ENCODE data around the gene RFNG. TPM values are rescaled to one million over a fixed set of nuclear protein-coding genes. Genes with fewer than 3 reads are reported as not detected.

Gene RFNG
- total RNA-seq, 1 experiment from 2014 or later: 43.4 TPM

- ATAC-seq (no peak), DNase-seq (ENCODE audit: low read depth, low spot score) (no peak)
- H3K36me3 ChIP-seq (ENCODE audit: control insufficient read depth, insufficient read depth, low read length): no peaks in the 10 kb centered on the region; the same call in 1 of the 2 replicates
- H3K4me3 ChIP-seq (ENCODE audit: low read depth in 2 of 2, low read length in 2 of 2): peak overlapping the region; percentile 58 to 79
- intact Hi-C loops (cut with micrococcal nuclease; ENCODE audit: unreplicated experiment): no loop called here
- BruUV-seq (replicated peaks): no TSS peak
- peaks cover 12% of the 10 kb centered on the region; the same call in 1 of the 2 replicates for H3K4me1 ChIP-seq (ENCODE audit: control insufficient read depth, insufficient read depth, low read length)
- in situ Hi-C loops (cut with HindIII; ENCODE audit: low pct_unique_long_range_greater_than_20kb, low sequenced_read_pairs): no loop called here
- CTCF ChIA-PET: interaction anchor here (0.7 to 1.1 kb wide), 5 partner anchors 15 to 78 kb away, joined by 3 to 7 read pairs (median 5); partner anchors contain the start of genes CENPX and LRRC45
- POLR2A ChIA-PET: interaction anchor here (0.6 kb wide), 1 partner anchor 33 kb away, joined by 3 read pairs; no protein-coding TSS in a partner anchor
- no peaks in the 10 kb centered on the region for H3K9me3 ChIP-seq (ENCODE audit: control insufficient read depth, insufficient read depth, low read depth, low read length)
- H3K27me3 ChIP-seq (ENCODE audit: control insufficient read depth, insufficient read depth, low read length): no peaks in the 10 kb centered on the region
- TF ChIP-seq POLR2AphosphoS5 (IDR thresholded peaks at IDR 0.05; ENCODE audit: low read depth, low read length) (no peak), TCF7L2 (IDR thresholded peaks at IDR 0.05; ENCODE audit: low read depth, low read length) (peak; percentile 95)
- H3K27ac ChIP-seq (ENCODE audit: low read length): peak overlapping the region; percentile 54; the same call in 1 of the 2 replicates
Observed at GRCh38 chr17:82037889-82038195, 13.8 kb downstream of the RFNG start.

DNA sequence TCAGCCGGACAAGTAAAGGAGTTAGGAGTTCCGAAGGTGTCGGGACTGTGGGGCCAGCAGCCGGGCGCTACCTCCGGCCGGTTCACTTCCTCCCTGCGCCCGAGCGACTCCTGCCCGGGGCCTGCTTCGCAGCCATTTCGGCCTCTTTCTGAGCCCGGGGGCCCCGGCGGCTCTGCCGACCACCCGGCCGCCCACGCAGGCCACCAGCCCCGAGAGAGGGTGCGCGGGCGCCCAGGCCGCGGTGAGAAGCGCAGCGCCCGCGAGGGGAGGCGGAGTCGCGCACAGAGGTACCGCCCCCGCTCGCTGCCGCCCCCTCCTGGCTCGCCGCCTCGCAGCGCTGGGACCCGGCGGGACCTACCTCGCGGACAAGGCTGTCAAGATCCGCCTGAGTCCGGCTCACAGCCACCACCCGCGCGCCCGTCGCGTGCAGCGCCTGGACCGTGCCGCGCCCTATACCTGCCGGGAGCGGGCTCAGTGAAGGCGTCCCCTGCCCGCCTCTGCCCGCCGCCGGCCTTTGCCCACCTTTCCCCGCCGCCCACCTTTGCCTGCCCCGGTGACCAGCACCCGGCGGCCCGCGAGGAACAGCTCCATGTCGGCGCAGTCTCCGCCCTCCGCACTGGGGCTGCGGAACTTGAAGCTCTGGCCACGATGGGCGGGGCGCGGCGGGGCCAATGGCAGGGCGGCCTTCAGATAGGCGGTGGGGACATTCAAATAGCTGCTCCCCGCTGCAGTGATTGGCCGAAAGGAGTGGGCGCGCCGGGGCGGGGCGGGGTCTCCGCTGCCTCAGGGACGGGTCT is 14.3 kb downstream of the RFNG start, which contains the start of gene DCXR:
Gene DCXR (minus strand): TSS at position 606 of the 797 bp plus-strand sequence. CDS start 15 bp downstream, at position 591.
- Histone ChIP-seq H3K4me1 (ENCODE audit: control insufficient read depth, insufficient read depth, low read length) (peaks cover 16% of the 10 kb centered on the region), H3K27me3 (ENCODE audit: control insufficient read depth, insufficient read depth, low read length) (no peaks in the 10 kb centered on the region), H3K27ac (ENCODE audit: low read length) (peak within 1 kb of the TSS; percentile 83), H3K4me3 (ENCODE audit: low read depth in 2 of 2, low read length in 2 of 2) (peak within 1 kb of the TSS; percentile 58 to 79), H3K36me3 (ENCODE audit: control insufficient read depth, insufficient read depth, low read length) (peaks cover under 1% of the 10 kb centered on the region; the same call in 1 of the 2 replicates), H3K9me3 (ENCODE audit: control insufficient read depth, insufficient read depth, low read depth, low read length) (no peaks in the 10 kb centered on the region)
- ChIA-PET POLR2A (no interaction called here), CTCF (interaction anchor here (0.7 to 1.1 kb wide), 5 partner anchors 14 to 77 kb away, joined by 3 to 7 read pairs (median 5); partner anchors contain the start of genes CENPX and LRRC45)
- intact Hi-C loops (cut with micrococcal nuclease; ENCODE audit: unreplicated experiment) (no loop called here), in situ Hi-C loops (cut with HindIII; ENCODE audit: low pct_unique_long_range_greater_than_20kb, low sequenced_read_pairs) (no loop called here)
- TF ChIP-seq REST (IDR thresholded peaks at IDR 0.05; ENCODE audit: insufficient read depth in 1 of 2, low read depth in 2 of 2, low read length in 1 of 2) (peak in 1 of 2 experiments; percentile 61; a peak in 1 of 4 replicates), TCF7L2 (IDR thresholded peaks at IDR 0.05; ENCODE audit: low read depth, low read length) (no peak), CTCF (IDR thresholded peaks at IDR 0.05) (peak; percentile 99), SIN3A (IDR thresholded peaks at IDR 0.05; ENCODE audit: borderline replicate concordance, insufficient read depth, low read depth, low read length) (peak; percentile 97; the same call in 1 of the 2 replicates), POLR2AphosphoS5 (IDR thresholded peaks at IDR 0.05; ENCODE audit: low read depth, low read length) (peak; percentile 93)
- DNase-seq (ENCODE audit: low read depth, low spot score) (peak; percentile 46), ATAC-seq (peak; percentile 96)
- BruUV-seq (replicated peaks): no TSS peak

All from Panc1 (cell line).